Right kidney (tissue), 1 donor: Measurements from ENCODE around the gene RUNX2.
"Not testable (repeated sequence)": the region's sequence is repeated elsewhere in the genome, so short reads cannot be mapped to it uniquely, and the experiment has no call there.

Experiments
- DNase-seq: peaks from one replicate; pipeline ENCODE4 v3.0.0-alpha.2; 2016

The RUNX2 gene

GRCh38 chr6:45458672-45459071 lies 130.5 kb downstream of the RUNX2 start:
- DNase-seq: no peak

DNA sequence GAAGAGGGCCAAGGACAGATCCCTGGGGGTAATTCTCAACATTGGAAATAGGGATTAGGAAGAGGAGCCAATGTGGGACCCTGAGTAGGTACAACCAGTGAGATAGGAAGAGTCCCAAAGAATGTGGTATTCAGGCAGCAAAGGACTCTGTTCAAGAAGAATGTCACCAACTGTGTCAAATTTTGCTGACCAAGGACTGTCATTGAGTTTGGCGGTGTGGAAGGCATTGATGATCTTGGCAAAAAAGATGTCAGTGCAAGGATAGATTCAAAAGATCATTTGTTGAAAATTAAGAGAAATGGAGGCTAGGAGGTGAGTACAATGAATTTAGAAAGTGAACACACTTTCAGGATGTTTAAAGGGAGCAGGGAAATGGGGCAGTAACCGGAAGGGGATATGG lies 132.0 kb downstream of the RUNX2 start:
- no peak for DNase-seq

- DNase-seq: no peak
These were observed 133.4 kb downstream of the RUNX2 start for GRCh38 chr6:45461486-45461885.

DNA sequence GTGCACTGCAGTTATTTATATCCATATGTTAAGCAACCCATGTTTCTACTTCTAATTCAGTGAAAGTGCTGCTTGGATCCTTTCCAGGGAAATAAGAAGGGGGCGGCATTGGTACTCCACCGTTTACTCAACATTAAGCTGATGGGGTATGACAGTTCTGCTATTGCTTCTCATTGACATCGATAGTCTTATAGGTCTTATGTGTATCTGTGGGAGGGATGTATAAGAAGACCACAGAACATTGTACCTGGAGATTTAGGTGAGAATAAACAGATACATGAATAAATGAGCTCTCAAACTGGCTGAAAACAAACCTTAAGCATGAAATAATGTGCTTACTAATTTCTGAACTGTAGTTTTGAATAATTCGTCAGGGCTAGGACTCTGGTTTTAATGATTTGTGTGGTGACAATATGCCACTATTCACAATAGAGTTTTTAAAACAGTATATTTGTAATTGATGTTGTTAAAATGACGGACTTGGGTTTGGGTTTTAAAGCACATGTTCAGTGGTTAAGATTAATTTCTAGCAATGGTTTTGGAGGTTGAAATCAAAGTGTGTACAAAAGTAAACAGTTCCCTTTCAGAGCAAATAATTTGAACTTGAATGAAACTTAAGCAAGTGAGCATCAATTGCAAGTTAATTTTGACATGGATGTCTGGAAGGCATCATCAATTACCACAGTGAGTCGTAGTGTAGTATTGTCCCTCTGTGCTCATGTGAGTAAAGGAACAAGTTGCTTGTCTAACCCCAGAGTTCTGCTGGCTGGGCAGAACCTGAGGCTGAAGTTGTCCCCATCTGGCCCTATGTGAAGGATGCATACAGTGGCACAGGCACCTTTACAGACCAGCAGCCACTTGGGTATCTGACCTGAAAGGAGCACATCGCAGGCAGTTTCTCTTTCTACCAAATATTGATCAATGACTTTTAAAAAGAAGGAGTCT lies 134.3 kb downstream of the RUNX2 start:
- no peak for DNase-seq

DNA sequence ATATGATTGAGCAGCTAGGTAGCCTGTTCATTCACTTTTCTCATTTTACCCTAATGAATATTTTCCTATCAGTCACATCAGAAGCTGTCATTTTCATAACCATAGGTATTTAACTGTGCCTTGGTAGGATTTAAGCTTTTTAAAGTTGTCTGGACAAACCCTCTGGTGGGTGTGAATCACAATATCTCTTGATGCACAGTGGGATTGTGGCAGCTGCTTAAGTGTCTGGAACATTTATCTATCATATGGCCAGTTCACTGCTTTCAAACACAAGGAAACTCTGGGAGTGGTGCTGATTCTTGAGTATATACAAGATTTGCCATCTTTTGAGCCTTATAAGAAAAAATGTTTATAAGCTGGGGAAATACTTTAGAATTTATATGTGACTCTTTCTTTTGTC lies 136.6 kb downstream of the RUNX2 start:
- DNase-seq: no peak

- no peak for DNase-seq
These were observed 138.6 kb downstream of the RUNX2 start for GRCh38 chr6:45466686-45467085.

GRCh38 chr6:45467417-45467816 lies 139.3 kb downstream of the RUNX2 start:
- not testable (repeated sequence) for DNase-seq

GRCh38 chr6:45467853-45468252 lies 139.7 kb downstream of the RUNX2 start:
- DNase-seq: no peak

- no peak for DNase-seq
These were observed 141.5 kb downstream of the RUNX2 start for GRCh38 chr6:45469663-45470062.

GRCh38 chr6:45470131-45470738 lies 142.1 kb downstream of the RUNX2 start:
- DNase-seq: no peak

DNA sequence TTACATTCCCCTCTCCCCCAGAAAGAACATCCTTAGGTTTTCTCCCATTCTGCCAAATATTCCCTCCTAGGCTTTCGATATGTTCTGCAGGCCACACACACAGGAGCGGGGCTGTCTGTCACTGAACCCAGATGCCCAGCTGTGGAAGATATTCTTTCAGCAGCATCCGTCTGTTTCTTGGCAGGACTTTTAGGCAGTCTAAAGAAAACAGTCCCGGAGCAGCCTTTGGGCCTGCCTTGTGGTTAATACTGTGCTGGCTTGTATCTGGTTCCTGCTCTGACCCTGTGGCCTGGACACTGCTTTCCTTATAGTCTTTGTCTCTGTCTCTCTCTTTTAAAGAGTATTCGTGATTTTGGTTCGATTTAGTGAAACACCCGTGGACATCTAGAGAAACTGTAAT lies 144.3 kb downstream of the RUNX2 start:
- no peak for DNase-seq

DNA sequence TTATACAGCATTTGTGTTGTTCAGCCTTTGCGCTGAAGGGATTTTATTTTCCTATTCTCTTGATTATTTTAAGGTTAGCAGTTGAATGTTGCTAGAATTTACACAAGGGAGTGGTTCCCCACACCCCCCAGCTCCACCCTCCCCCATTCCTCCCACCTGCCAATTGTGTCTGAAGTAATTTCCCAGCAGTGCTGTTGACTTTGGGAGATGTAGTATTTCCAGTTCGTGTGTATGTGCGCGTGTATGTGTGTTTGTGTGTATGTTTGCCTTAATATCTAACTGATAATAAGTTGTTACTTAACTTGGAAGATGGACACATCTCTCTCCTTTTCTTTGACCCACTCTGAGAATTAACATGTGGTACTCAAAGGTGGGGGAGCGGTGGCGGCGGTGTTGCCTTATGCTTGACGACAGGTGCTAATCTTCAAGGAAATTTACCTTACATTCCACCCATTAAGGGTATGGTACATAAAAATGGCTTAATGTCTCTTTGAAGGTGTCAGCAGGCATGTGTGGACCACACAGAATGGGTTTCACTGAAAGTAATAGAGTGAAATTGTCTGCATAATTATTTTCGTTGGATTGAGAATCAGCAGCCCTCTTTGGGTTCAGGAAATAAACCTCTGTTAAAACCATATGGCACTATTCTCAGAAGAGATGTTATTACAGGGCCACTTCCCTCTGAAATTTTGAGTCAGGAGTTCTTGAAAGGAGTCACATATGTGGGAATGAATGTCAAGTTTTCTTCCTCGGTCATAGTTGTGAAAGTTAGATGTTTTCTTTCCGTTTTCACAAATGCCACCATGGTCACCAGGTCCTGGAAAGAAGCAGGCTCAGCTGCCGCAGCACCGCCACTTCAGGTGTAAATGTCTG lies 145.2 kb downstream of the RUNX2 start:
- DNase-seq: no peak

DNA sequence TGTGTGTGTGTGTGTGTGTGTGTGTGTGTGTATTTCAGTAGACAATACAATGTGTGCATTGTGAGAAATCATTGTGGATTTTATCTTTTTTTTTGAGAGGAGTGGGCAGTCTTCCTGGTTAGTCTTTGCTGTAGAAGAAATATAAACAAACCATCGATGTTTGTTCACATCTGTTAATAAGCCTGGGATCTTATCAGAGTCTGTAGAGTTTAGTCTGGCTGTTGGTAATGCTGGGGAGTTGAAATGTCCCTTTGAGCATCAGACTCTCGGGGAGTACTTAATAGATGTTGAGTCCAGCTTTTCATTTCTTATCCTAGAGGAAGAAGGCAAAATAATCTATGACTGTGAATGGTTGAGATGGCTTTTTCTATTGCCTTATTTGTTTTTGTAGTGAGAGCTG lies 146.2 kb downstream of the RUNX2 start:
- no peak for DNase-seq

GRCh38 chr6:45476341-45476740 lies 148.2 kb downstream of the RUNX2 start:
- no peak for DNase-seq

DNA sequence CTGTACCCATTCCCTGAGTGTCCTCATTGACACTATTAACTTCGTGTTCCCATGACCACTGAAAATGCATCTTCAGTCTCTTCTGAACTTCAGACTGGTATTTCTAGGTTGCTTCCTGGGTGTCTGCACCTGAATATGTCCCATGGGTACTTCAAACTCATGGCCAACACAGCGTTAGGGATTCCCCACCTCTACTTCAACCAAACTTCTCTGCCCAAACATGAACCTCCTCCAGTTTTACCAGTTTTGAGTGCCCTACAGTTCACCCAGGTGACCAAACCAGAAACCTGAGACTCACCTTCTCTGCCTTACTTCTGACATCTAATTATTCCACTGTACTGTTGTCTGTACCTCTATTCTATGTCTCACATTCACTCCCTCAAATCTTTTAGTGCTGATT lies 149.1 kb downstream of the RUNX2 start:
- DNase-seq: no peak

GRCh38 chr6:45477790-45478189 lies 149.7 kb downstream of the RUNX2 start:
- DNase-seq: no peak

- DNase-seq: no peak
These were observed 150.1 kb downstream of the RUNX2 start for GRCh38 chr6:45478240-45478639.

DNA sequence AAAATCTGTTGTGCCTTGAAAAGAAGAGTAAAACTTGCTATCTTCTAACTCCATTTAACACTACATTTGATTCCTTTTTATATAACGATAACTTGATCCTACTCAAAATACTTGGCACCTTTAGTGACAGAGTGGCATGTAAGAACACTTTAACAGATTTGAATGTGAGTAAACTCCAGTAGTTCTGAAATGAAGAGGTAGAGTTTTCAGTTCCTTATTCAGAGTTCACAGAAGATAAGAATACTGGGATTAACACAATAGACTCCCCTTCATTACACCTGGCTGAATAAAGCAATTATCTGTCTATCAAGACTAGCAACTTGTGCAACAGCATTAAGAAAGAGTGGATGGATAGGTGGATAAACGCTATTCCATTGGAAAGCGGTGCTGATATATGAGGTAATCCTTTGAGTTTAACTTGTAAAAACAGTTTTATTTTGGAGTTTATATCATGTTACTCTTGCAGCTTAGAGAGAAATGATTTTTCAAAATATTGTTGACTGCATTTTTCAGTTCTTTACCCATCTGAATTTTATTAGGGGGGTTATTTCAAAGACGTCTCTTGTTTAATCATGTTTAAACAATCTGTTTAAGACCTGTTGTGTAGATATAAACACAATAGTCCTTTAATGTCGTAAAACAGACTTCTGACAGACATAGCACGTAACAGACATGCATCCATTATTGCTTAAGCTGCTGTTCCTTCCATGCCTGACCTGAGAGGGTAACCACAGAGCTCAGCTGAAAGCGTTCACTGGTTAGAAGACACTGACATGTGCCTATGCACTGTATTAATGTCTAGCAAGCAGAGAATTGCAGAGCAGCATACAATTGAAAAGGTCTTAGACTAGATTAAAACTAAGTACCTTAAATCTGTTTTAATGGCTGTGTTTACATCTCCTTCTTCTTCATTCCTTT lies 152.0 kb downstream of the RUNX2 start:
- DNase-seq: no peak

- DNase-seq: peak; percentile 17
These were observed 152.8 kb downstream of the RUNX2 start for GRCh38 chr6:45480752-45481415.

GRCh38 chr6:45483021-45483420 lies 154.9 kb downstream of the RUNX2 start:
- no peak for DNase-seq

DNA sequence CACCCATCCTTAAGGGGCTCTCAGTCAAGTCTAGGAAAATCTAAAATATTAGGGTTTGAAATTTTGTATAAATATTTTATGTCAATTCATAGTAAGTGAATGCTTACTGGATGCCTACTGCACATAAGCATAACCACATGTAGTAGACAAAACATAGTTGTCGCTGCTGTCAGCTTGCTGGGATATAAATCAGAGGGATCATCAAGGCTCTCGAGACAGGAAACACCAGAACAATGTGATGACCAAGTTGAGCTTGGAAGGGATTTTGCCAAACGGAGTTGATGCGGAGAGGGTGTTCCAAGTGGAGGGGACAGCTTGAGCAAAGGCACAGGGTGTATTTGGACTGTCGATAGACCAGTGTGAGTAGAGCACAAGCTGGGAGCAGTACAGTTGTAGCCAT lies 155.4 kb downstream of the RUNX2 start:
- no peak for DNase-seq
